ENCODE data around the gene PDE11A.

Gene PDE11A

DNA sequence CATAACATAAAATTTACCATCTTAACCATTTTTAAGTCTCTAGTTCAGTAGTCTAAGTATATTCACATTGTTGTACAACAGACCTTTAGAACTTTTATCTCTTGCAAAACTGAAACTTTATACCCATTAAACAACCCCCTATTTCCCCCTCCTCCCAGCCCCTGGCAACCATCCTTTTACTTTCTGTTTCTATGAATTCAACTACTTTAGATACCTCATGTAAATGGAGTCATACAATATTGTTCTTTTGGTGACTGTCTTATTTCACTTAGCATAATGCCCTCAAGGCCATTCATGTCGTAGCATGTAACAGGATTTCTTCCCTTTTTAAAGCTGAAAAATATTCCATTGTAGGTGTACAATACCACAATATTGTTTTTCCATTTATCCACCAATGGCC lies 129.8 kb downstream of the PDE11A start:
- no peak for DNase-seq (ENCODE audit: extremely low spot score)
- ChIA-PET POLR2A (no interaction called here), CTCF (no interaction called here)
- TF ChIP-seq BHLHE40 (IDR thresholded peaks at IDR 0.05; ENCODE audit: borderline replicate concordance) (no peak), ELF4 (IDR thresholded peaks at IDR 0.05) (no peak), CTBP1 (IDR thresholded peaks at IDR 0.05; ENCODE audit: borderline replicate concordance) (no peak), NFRKB (IDR thresholded peaks at IDR 0.05) (no peak), FOXM1 (IDR thresholded peaks at IDR 0.05; ENCODE audit: borderline replicate concordance) (no peak), SUZ12 (IDR thresholded peaks at IDR 0.05) (no peak), L3MBTL2 (conservative IDR thresholded peaks at IDR 0.05) (no peak), FOXK2 (IDR thresholded peaks at IDR 0.05) (no peak), FOXA1 (IDR thresholded peaks at IDR 0.05) (no peak), HDGF (IDR thresholded peaks at IDR 0.05; ENCODE audit: borderline replicate concordance) (no peak), TARDBP (IDR thresholded peaks at IDR 0.05) (no peak), ZNF384 (IDR thresholded peaks at IDR 0.05) (no peak), SP1 (IDR thresholded peaks at IDR 0.05) (no peak), LEF1 (IDR thresholded peaks at IDR 0.05; ENCODE audit: borderline replicate concordance) (no peak), ARNT (IDR thresholded peaks at IDR 0.05) (no peak)
- TF ChIP-seq, protein P1, sequence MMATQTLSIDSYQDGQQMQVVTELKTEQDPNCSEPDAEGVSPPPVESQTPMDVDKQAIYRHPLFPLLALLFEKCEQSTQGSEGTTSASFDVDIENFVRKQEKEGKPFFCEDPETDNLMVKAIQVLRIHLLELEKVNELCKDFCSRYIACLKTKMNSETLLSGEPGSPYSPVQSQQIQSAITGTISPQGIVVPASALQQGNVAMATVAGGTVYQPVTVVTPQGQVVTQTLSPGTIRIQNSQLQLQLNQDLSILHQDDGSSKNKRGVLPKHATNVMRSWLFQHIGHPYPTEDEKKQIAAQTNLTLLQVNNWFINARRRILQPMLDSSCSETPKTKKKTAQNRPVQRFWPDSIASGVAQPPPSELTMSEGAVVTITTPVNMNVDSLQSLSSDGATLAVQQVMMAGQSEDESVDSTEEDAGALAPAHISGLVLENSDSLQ (IDR thresholded peaks at IDR 0.05) = no peak

GRCh38 chr2:177939211-177939610 lies 133.4 kb downstream of the PDE11A start:
- ChIA-PET CTCF (no interaction called here), POLR2A (no interaction called here)
- TF ChIP-seq SP1 (IDR thresholded peaks at IDR 0.05) = no peak
- no peak for TF ChIP-seq ARNT (IDR thresholded peaks at IDR 0.05)
- TF ChIP-seq, protein P1 (IDR thresholded peaks at IDR 0.05) = no peak
- no peak for TF ChIP-seq NFRKB (IDR thresholded peaks at IDR 0.05)
- no peak for TF ChIP-seq SUZ12 (IDR thresholded peaks at IDR 0.05)
- no peak for TF ChIP-seq ZNF384 (IDR thresholded peaks at IDR 0.05)
- TF ChIP-seq TARDBP (IDR thresholded peaks at IDR 0.05) = no peak
- no peak for TF ChIP-seq FOXM1 (IDR thresholded peaks at IDR 0.05; ENCODE audit: borderline replicate concordance)
- TF ChIP-seq ELF4 (IDR thresholded peaks at IDR 0.05) = no peak
- DNase-seq (ENCODE audit: extremely low spot score) = no peak

DNA sequence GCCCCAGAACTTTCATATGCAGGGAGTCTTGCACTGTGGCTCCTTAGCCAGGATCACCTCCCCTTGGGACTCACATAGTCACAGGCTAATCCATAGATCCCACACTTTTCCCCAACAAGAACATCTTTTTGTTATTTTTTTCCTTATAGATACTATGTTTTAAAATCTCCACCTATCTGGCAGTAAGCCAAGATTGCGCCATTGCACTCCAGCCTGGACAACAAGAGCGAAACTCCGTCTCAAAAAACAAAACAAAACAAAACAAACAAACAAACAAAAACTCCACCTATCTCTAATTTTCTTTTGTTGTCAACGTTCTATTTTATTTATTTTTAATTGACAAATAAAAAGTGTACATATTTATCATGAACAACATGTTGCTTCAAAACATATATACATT lies 141.7 kb downstream of the PDE11A start:
- no peak for DNase-seq (ENCODE audit: extremely low spot score)
- POLR2A ChIA-PET = no interaction called here
- TF ChIP-seq ZNF384 (IDR thresholded peaks at IDR 0.05) (no peak), LEF1 (IDR thresholded peaks at IDR 0.05; ENCODE audit: borderline replicate concordance) (no peak), FOXA1 (IDR thresholded peaks at IDR 0.05) (no peak), FOXM1 (IDR thresholded peaks at IDR 0.05; ENCODE audit: borderline replicate concordance) (no peak), SP1 (IDR thresholded peaks at IDR 0.05) (no peak), L3MBTL2 (conservative IDR thresholded peaks at IDR 0.05) (no peak), BHLHE40 (IDR thresholded peaks at IDR 0.05; ENCODE audit: borderline replicate concordance) (no peak), TARDBP (IDR thresholded peaks at IDR 0.05) (no peak), HDGF (IDR thresholded peaks at IDR 0.05; ENCODE audit: borderline replicate concordance) (no peak), FOXK2 (IDR thresholded peaks at IDR 0.05) (no peak), SUZ12 (IDR thresholded peaks at IDR 0.05) (no peak), ARNT (IDR thresholded peaks at IDR 0.05) (no peak), NFRKB (IDR thresholded peaks at IDR 0.05) (no peak), ELF4 (IDR thresholded peaks at IDR 0.05) (no peak), CTBP1 (IDR thresholded peaks at IDR 0.05; ENCODE audit: borderline replicate concordance) (no peak)
- TF ChIP-seq, protein P1 (IDR thresholded peaks at IDR 0.05) = no peak
- CTCF ChIA-PET = no interaction called here

GRCh38 chr2:177929662-177930522 lies 142.7 kb downstream of the PDE11A start:
- ChIA-PET CTCF (no interaction called here), POLR2A (no interaction called here)
- no peak for TF ChIP-seq SUZ12 (IDR thresholded peaks at IDR 0.05)
- TF ChIP-seq TARDBP (IDR thresholded peaks at IDR 0.05) = no peak
- no peak for TF ChIP-seq FOXM1 (IDR thresholded peaks at IDR 0.05; ENCODE audit: borderline replicate concordance)
- no peak for TF ChIP-seq LEF1 (IDR thresholded peaks at IDR 0.05; ENCODE audit: borderline replicate concordance)
- TF ChIP-seq NFRKB (IDR thresholded peaks at IDR 0.05) = no peak
- no peak for TF ChIP-seq HDGF (IDR thresholded peaks at IDR 0.05; ENCODE audit: borderline replicate concordance)
- TF ChIP-seq FOXK2 (IDR thresholded peaks at IDR 0.05) = no peak
- TF ChIP-seq ZNF384 (IDR thresholded peaks at IDR 0.05) = no peak
- no peak for TF ChIP-seq FOXA1 (IDR thresholded peaks at IDR 0.05)
- TF ChIP-seq L3MBTL2 (conservative IDR thresholded peaks at IDR 0.05) = no peak
- TF ChIP-seq CTBP1 (IDR thresholded peaks at IDR 0.05; ENCODE audit: borderline replicate concordance) = no peak
- TF ChIP-seq SP1 (IDR thresholded peaks at IDR 0.05) = no peak
- TF ChIP-seq, protein P1 (IDR thresholded peaks at IDR 0.05) = no peak
- TF ChIP-seq ELF4 (IDR thresholded peaks at IDR 0.05) = no peak
- TF ChIP-seq BHLHE40 (IDR thresholded peaks at IDR 0.05; ENCODE audit: borderline replicate concordance) = no peak
- TF ChIP-seq ARNT (IDR thresholded peaks at IDR 0.05) = no peak

GRCh38 chr2:177923323-177923722 lies 149.3 kb downstream of the PDE11A start:
- no peak for DNase-seq (ENCODE audit: extremely low spot score)
- POLR2A ChIA-PET = no interaction called here
- TF ChIP-seq BHLHE40 (IDR thresholded peaks at IDR 0.05; ENCODE audit: borderline replicate concordance) (no peak), L3MBTL2 (conservative IDR thresholded peaks at IDR 0.05) (no peak), ELF4 (IDR thresholded peaks at IDR 0.05) (no peak), TARDBP (IDR thresholded peaks at IDR 0.05) (no peak)
- TF ChIP-seq, protein P1 (IDR thresholded peaks at IDR 0.05) = no peak
- CTCF ChIA-PET = no interaction called here

More at GRCh38 chr2:177929662-177930522, 142.7 kb downstream of the PDE11A start:
- no peak for DNase-seq (ENCODE audit: extremely low spot score)
